ENCODE data around the gene KHNYN.

The KHNYN gene

DNA sequence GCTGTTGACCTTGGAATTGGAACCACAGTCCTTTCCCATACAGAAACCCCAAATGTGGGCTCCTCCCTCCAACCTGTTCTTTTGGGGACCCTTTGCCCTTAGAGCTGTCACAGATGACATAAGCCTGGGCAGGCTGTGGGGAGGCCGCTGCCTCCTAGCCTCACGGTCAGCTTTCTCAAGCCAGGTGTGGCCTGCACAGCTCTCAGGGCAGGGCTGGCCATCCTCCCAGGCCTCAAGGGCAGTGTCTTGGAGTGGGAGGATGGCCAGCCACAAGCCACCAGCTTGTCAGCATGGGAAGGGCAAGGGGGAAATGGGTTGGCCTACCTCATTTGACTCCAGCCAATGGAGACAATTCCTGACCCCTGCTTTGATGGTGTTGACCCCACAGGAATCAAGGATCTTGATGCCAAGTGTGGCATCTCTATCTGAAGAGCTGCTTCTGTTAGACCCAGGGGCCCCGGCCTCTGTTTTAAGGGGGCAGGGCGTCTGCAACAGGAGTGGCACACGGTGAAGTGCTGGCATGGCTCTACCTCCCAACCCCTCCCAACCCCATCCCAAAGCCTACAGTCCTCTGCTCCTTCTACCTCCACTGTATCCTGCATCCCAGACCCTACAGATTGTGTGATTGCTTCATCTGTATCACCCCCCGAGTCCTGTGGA lies 11.8 kb upstream of the KHNYN start:
- TF ChIP-seq, protein P1, sequence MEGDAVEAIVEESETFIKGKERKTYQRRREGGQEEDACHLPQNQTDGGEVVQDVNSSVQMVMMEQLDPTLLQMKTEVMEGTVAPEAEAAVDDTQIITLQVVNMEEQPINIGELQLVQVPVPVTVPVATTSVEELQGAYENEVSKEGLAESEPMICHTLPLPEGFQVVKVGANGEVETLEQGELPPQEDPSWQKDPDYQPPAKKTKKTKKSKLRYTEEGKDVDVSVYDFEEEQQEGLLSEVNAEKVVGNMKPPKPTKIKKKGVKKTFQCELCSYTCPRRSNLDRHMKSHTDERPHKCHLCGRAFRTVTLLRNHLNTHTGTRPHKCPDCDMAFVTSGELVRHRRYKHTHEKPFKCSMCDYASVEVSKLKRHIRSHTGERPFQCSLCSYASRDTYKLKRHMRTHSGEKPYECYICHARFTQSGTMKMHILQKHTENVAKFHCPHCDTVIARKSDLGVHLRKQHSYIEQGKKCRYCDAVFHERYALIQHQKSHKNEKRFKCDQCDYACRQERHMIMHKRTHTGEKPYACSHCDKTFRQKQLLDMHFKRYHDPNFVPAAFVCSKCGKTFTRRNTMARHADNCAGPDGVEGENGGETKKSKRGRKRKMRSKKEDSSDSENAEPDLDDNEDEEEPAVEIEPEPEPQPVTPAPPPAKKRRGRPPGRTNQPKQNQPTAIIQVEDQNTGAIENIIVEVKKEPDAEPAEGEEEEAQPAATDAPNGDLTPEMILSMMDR (IDR thresholded peaks at IDR 0.05; ENCODE audit: low read depth, low read length), result no peak
- H3K4me3 ChIP-seq (ENCODE audit: low read depth, low read length), result no peak overlapping the region

DNA sequence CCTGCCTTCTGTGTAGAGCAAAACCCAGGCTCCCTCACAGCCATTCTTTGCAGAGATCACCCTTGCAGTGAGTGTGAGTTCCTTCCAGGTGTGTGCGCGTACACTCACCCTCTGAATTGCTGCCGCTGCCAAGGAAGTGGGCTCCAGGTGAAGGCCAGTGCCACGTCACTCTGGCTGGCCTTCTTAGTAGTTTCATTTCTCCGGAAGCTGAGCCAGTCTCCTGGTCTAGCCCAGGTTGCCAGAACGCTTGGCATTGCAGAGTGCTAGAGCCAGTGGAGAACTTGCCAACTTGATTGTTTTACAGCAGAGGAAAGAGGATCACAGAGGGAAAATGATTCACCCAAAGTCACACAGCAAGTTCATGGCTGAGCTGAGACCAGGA lies 11.3 kb upstream of the KHNYN start:
- H3K4me3 ChIP-seq (ENCODE audit: low read depth, low read length), result no peak overlapping the region
- TF ChIP-seq, protein P1 (IDR thresholded peaks at IDR 0.05; ENCODE audit: low read depth, low read length), result no peak

DNA sequence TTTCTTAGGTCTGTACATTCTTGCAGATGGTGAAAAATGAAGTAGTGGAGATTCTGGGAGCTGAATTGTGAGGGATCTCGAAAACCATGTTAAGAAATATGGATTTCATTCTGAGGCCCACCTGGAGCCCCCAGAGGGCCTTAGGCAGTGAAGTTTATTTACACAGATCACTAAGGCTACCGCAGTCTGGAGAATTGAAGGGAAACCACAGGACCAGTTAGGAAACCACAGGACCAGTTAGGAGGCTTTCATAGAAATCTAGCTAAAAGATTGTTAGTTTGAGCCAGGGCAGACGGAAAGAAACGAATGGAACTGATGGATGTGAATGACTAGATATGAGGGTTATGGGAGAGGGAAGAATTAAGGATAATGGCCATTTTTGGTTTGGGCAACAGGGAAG lies 7.5 kb upstream of the KHNYN start:
- TF ChIP-seq, protein P1 (IDR thresholded peaks at IDR 0.05; ENCODE audit: low read depth, low read length), result no peak

DNA sequence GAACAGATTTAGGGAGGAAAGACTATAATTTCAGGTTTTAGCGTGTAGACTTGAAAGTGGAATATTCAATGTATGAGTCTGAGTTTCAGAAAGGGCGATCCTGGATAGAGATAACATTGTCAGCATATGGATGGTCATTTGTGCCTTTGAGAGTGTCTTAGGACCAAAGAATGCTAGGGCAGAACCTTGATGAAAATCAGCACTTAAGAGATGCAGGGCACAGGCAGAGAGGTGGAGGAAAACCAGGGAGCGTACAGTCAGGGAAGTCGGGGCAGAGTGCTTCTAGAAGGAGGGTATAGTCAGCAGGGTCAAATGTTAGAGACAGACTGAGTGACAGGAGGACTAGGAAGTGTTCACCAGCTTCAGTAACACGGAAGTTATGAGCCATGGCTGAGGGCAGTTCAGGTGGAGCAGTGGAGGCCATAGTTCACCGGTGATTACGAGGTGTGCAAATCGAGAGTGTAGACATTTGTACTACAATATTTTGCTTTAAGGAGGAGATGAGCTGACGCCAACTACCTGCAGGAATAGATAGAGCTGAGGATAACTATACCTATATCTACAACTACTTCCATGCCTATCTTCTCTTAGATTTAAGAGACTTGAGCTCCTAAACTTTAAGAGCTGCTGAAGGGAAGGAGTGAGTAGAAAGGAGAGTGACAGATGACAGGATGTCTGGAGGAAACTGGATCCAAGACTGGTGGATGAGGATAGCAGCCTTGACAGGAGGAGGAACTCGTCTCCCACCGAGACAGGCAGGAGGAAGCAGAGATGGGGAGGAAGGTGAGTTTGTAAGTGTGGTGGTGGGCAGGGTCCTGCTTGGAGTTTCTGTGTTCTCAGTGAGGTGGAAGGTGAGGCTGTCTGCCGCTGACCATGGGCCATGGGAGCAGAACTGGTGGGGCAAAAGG lies 6.8 kb upstream of the KHNYN start:
- TF ChIP-seq, protein P1 (IDR thresholded peaks at IDR 0.05; ENCODE audit: low read depth, low read length), result no peak
- H3K4me3 ChIP-seq (ENCODE audit: low read depth, low read length), result no peak overlapping the region

More for the DNA sequence above, 7.5 kb upstream of the KHNYN start:
- H3K4me3 ChIP-seq (ENCODE audit: low read depth, low read length), result no peak overlapping the region

DNA sequence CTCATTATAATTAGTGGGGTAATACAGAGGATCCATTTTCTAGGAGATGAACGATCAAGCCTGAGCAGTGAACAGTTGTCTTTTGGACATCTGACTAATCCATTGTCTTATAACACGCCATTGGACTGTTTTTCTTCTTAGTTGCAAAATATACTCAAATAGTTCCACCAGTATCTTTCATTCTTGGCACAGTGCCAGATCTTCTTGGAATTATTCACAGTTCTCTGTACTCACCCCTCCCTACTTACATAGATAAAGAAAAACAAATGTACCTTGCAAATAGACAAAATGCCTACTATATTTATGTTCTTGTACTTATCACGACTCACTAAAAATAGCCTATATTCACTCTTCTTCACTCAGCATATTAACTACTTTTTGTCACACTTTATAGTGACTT lies 4.0 kb upstream of the KHNYN start:
- H3K4me3 ChIP-seq (ENCODE audit: low read depth, low read length), result no peak overlapping the region
- TF ChIP-seq, protein P1 (IDR thresholded peaks at IDR 0.05; ENCODE audit: low read depth, low read length), result no peak

DNA sequence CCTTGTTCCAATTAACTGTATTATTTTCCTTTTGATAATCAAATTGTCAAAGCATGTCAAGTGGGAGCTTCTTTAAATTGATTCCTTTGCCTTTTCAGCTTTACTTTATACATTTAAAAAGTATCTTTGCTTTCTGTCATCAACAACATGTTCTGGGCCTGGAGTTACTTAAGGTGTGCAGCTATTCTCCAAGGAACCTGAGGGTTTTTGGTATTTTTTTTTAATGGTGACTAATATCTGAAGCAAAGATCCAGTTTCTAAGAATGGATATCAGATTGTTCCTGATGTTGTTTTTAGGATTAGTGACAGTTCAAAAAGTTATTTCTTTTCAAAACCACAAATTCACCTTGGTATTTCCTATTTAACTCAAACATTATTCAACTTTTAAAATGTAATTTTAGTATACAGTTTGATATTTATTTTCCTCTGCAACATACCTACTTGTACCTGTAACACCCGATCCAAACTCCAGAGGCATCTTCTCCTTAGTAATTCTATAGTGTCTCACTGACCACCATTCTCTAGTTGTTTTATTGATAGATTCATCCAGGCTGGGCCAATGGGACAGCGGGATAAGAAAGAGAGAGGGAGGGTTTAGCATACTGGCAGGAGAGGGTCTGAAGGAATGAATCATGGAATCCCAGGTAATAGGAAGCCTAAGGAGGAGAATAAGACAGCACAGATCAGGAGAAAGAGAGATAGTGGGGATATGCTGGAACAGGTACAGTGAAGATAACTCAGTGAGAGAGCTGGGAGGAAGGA lies 3.4 kb upstream of the KHNYN start:
- TF ChIP-seq, protein P1 (IDR thresholded peaks at IDR 0.05; ENCODE audit: low read depth, low read length), result no peak
- H3K4me3 ChIP-seq (ENCODE audit: low read depth, low read length), result no peak overlapping the region
